ENCODE data around the gene CRAMP1.

Gene CRAMP1

GRCh38 chr16:1659031-1659430, 46.9 kb downstream of the CRAMP1 start:
- H3K9me3 ChIP-seq (ENCODE audit: control insufficient read depth, insufficient read depth, low read depth, low read length) = no peaks in the 10 kb centered on the region
- peaks cover 13 to 92% of the 10 kb centered on the region in 2 experiments for H3K36me3 ChIP-seq (ENCODE audit: control insufficient read depth in 2 of 2, insufficient read depth in 1 of 2, low read length in 2 of 2)
- POLR2A ChIA-PET = interaction anchor here (1.1 kb wide), 1 partner anchor 19 kb away, joined by 3 read pairs; the partner anchor contains the start of gene JPT2
- no peak overlapping the region for H3K4me3 ChIP-seq (ENCODE audit: low read depth, low read length)
- CTCF ChIA-PET = no interaction called here
- H3K4me1 ChIP-seq (ENCODE audit: control insufficient read depth, insufficient read depth, low read length) = no peaks in the 10 kb centered on the region
- no peak overlapping the region for H3K27ac ChIP-seq (ENCODE audit: extremely low read depth, low read depth, low read length)
- no peak for TF ChIP-seq ZNF19 (tag by site-specific recombination; IDR thresholded peaks at IDR 0.05; ENCODE audit: low read depth)
- TF ChIP-seq, protein P1, sequence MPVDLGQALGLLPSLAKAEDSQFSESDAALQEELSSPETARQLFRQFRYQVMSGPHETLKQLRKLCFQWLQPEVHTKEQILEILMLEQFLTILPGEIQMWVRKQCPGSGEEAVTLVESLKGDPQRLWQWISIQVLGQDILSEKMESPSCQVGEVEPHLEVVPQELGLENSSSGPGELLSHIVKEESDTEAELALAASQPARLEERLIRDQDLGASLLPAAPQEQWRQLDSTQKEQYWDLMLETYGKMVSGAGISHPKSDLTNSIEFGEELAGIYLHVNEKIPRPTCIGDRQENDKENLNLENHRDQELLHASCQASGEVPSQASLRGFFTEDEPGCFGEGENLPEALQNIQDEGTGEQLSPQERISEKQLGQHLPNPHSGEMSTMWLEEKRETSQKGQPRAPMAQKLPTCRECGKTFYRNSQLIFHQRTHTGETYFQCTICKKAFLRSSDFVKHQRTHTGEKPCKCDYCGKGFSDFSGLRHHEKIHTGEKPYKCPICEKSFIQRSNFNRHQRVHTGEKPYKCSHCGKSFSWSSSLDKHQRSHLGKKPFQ (tag by site-specific recombination; IDR thresholded peaks at IDR 0.05) = 0 out of 2 replicates have a peak, but pooled peaks have one; percentile 15
- TF ChIP-seq ZNF600 (tag by site-specific recombination; IDR thresholded peaks at IDR 0.05) = no peak
- no peak for TF ChIP-seq ZNF473 (tag by site-specific recombination; IDR thresholded peaks at IDR 0.05)
- TF ChIP-seq ZNF830 (tag by site-specific recombination; IDR thresholded peaks at IDR 0.05; ENCODE audit: low read depth) = no peak
- TF ChIP-seq, protein P2, sequence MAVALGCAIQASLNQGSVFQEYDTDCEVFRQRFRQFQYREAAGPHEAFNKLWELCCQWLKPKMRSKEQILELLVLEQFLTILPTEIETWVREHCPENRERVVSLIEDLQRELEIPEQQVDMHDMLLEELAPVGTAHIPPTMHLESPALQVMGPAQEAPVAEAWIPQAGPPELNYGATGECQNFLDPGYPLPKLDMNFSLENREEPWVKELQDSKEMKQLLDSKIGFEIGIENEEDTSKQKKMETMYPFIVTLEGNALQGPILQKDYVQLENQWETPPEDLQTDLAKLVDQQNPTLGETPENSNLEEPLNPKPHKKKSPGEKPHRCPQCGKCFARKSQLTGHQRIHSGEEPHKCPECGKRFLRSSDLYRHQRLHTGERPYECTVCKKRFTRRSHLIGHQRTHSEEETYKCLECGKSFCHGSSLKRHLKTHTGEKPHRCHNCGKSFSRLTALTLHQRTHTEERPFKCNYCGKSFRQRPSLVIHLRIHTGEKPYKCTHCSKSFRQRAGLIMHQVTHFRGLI (tag by site-specific recombination; IDR thresholded peaks at IDR 0.05) = peak; percentile 83
- TF ChIP-seq ZNF350 (tag by site-specific recombination; IDR thresholded peaks at IDR 0.05) = no peak
- TF ChIP-seq, protein P3, sequence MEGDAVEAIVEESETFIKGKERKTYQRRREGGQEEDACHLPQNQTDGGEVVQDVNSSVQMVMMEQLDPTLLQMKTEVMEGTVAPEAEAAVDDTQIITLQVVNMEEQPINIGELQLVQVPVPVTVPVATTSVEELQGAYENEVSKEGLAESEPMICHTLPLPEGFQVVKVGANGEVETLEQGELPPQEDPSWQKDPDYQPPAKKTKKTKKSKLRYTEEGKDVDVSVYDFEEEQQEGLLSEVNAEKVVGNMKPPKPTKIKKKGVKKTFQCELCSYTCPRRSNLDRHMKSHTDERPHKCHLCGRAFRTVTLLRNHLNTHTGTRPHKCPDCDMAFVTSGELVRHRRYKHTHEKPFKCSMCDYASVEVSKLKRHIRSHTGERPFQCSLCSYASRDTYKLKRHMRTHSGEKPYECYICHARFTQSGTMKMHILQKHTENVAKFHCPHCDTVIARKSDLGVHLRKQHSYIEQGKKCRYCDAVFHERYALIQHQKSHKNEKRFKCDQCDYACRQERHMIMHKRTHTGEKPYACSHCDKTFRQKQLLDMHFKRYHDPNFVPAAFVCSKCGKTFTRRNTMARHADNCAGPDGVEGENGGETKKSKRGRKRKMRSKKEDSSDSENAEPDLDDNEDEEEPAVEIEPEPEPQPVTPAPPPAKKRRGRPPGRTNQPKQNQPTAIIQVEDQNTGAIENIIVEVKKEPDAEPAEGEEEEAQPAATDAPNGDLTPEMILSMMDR (tag by site-specific recombination; IDR thresholded peaks at IDR 0.05) = no peak
- no peak for TF ChIP-seq ZNF335 (tag by site-specific recombination; conservative IDR thresholded peaks at IDR 0.05)
- TF ChIP-seq ZEB2 (tag by site-specific recombination; IDR thresholded peaks at IDR 0.05) = no peak

GRCh38 chr16:1661826-1662225, 49.7 kb downstream of the CRAMP1 start:
- ChIA-PET POLR2A (no interaction called here), CTCF (no interaction called here)
- Histone ChIP-seq H3K27ac (ENCODE audit: extremely low read depth, low read depth, low read length) (no peak overlapping the region), H3K4me3 (ENCODE audit: low read depth, low read length) (no peak overlapping the region), H3K36me3 (ENCODE audit: control insufficient read depth in 2 of 2, insufficient read depth in 1 of 2, low read length in 2 of 2) (peaks cover 13 to 92% of the 10 kb centered on the region in 2 experiments), H3K4me1 (ENCODE audit: control insufficient read depth, insufficient read depth, low read length) (no peaks in the 10 kb centered on the region), H3K9me3 (ENCODE audit: control insufficient read depth, insufficient read depth, low read depth, low read length) (no peaks in the 10 kb centered on the region)
- peak; percentile 30; the same call in 1 of the 2 replicates for TF ChIP-seq SCRT2 (tag by site-specific recombination; IDR thresholded peaks at IDR 0.05)
- TF ChIP-seq ZNF707 (tag by site-specific recombination; IDR thresholded peaks at IDR 0.05) = no peak

GRCh38 chr16:1662543-1662942, 50.4 kb downstream of the CRAMP1 start:
- CTCF ChIA-PET = no interaction called here
- Histone ChIP-seq H3K27ac (ENCODE audit: extremely low read depth, low read depth, low read length) (no peak overlapping the region), H3K36me3 (ENCODE audit: control insufficient read depth in 2 of 2, insufficient read depth in 1 of 2, low read length in 2 of 2) (peaks cover 13 to 92% of the 10 kb centered on the region in 2 experiments), H3K4me3 (ENCODE audit: low read depth, low read length) (no peak overlapping the region), H3K4me1 (ENCODE audit: control insufficient read depth, insufficient read depth, low read length) (no peaks in the 10 kb centered on the region), H3K9me3 (ENCODE audit: control insufficient read depth, insufficient read depth, low read depth, low read length) (no peaks in the 10 kb centered on the region)
- TF ChIP-seq WT1 (tag by site-specific recombination; IDR thresholded peaks at IDR 0.05) (no peak), ZNF138 (tag by site-specific recombination; IDR thresholded peaks at IDR 0.05; ENCODE audit: borderline replicate concordance) (no peak), ZNF157 (tag by site-specific recombination; IDR thresholded peaks at IDR 0.05) (no peak), PRDM10 (tag by site-specific recombination; IDR thresholded peaks at IDR 0.05) (no peak), MEIS1 (CRISPR knock-in tag; IDR thresholded peaks at IDR 0.05; ENCODE audit: borderline replicate concordance) (no peak), ZNF791 (tag by site-specific recombination; IDR thresholded peaks at IDR 0.05) (no peak)
- POLR2A ChIA-PET = no interaction called here
